HL-60 (cell line): ENCODE results near the gene LIPI.
"Not testable (repeated sequence)": the region's sequence is repeated elsewhere in the genome, so short reads cannot be mapped to it uniquely, and the experiment has no call there.

ENCODE experiments used
- DNase-seq, 2 experiments: peaks; one replicate each; pipeline ENCODE4 v3.0.0-alpha.2; 2010 to 2020; ENCODE audit warnings: low read depth in 1 of 2, low spot score in 1 of 2
- H3K27ac ChIP-seq: fragments of 250-450 bp; sonication (Bioruptor Pico); replicated peaks from 2 replicates; pipeline ENCODE4 v1.5.1; 2020; ENCODE audit warnings: mild to moderate bottlenecking, moderate library complexity
- H3K27me3 ChIP-seq: fragments of 250-450 bp; sonication (Bioruptor Pico); 2 replicates; pipeline ENCODE4 v1.5.1; 2021; ENCODE audit warnings: mild to moderate bottlenecking, moderate library complexity; ENCODE audit not compliant: insufficient read depth, poor library complexity, severe bottlenecking
- H3K4me3 ChIP-seq: replicated peaks from 2 replicates; pipeline ENCODE4 v1.5.1; 2011; ENCODE audit warnings: mild to moderate bottlenecking, control low read depth, low read length; ENCODE audit not compliant: insufficient read depth
- CTCF ChIP-seq: IDR thresholded peaks from one replicate; pipeline ENCODE4 v1.5.1; 2011; ENCODE audit warnings: low read length, control low read depth, inconsistent platforms; ENCODE audit not compliant: insufficient read depth
- GABPA ChIP-seq: IDR thresholded peaks from 2 replicates; pipeline ENCODE4 v1.6.1; 2012; ENCODE audit warnings: low read depth
- POLR2AphosphoS5 ChIP-seq: IDR thresholded peaks from 2 replicates; pipeline ENCODE4 v1.6.1; 2012; ENCODE audit warnings: low read depth
- SPI1 ChIP-seq: IDR thresholded peaks from 2 replicates; pipeline ENCODE4 v1.6.1; 2012; ENCODE audit warnings: low read depth, mild to moderate bottlenecking, borderline replicate concordance
- TF ChIP-seq, protein P1 (sequence below): IDR thresholded peaks from 2 replicates; pipeline ENCODE4 v1.6.1; 2012; ENCODE audit warnings: low read depth; ENCODE audit not compliant: insufficient replicate concordance

Gene LIPI

GRCh38 chr21:14206222-14206621, 4.5 kb downstream of the LIPI start:
- Histone ChIP-seq H3K27me3 (no peaks in the 10 kb centered on the region), H3K4me3 (no peak overlapping the region), H3K27ac (no peak overlapping the region)
- DNase-seq, result no peak
- TF ChIP-seq CTCF, result no peak
- TF ChIP-seq, protein P1, sequence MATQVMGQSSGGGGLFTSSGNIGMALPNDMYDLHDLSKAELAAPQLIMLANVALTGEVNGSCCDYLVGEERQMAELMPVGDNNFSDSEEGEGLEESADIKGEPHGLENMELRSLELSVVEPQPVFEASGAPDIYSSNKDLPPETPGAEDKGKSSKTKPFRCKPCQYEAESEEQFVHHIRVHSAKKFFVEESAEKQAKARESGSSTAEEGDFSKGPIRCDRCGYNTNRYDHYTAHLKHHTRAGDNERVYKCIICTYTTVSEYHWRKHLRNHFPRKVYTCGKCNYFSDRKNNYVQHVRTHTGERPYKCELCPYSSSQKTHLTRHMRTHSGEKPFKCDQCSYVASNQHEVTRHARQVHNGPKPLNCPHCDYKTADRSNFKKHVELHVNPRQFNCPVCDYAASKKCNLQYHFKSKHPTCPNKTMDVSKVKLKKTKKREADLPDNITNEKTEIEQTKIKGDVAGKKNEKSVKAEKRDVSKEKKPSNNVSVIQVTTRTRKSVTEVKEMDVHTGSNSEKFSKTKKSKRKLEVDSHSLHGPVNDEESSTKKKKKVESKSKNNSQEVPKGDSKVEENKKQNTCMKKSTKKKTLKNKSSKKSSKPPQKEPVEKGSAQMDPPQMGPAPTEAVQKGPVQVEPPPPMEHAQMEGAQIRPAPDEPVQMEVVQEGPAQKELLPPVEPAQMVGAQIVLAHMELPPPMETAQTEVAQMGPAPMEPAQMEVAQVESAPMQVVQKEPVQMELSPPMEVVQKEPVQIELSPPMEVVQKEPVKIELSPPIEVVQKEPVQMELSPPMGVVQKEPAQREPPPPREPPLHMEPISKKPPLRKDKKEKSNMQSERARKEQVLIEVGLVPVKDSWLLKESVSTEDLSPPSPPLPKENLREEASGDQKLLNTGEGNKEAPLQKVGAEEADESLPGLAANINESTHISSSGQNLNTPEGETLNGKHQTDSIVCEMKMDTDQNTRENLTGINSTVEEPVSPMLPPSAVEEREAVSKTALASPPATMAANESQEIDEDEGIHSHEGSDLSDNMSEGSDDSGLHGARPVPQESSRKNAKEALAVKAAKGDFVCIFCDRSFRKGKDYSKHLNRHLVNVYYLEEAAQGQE, result no peak
- no peak for TF ChIP-seq GABPA

GRCh38 chr21:14166463-14167223, 44.1 kb downstream of the LIPI start:
- DNase-seq, H3K27ac ChIP-seq, H3K27me3 ChIP-seq, H3K4me3 ChIP-seq: not testable (repeated sequence)

DNA sequence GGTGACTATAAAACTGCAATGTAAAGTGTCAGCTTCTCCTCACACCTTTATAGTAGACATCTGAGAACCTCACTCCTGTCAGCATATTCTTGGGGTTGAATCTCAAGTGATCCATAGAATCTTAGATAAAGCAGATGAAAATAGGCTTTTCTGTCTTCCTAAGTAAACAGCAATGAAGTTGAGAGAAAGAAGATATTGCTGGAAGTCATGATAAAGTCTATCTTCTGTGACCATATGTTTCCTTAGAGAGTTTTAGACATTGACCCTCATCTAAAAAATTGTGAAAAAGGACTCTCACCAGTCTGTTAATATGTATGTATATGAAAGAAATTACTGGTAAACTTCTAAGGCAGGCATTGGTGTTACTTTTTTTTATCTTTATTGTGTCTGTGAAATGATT, 66.8 kb downstream of the LIPI start:
- H3K4me3 ChIP-seq, result no peak overlapping the region
- no peak overlapping the region for H3K27ac ChIP-seq
- DNase-seq, result no peak
- no peaks in the 10 kb centered on the region for H3K27me3 ChIP-seq
- TF ChIP-seq POLR2AphosphoS5 (no peak), GABPA (no peak), SPI1 (no peak), CTCF (no peak)
- TF ChIP-seq, protein P1, result no peak

- Histone ChIP-seq H3K27me3 (no peaks in the 10 kb centered on the region), H3K4me3 (no peak overlapping the region), H3K27ac (no peak overlapping the region)
- no peak for DNase-seq
- no peak for TF ChIP-seq CTCF
- TF ChIP-seq, protein P1, result no peak
- no peak for TF ChIP-seq GABPA
- no peak for TF ChIP-seq SPI1
- no peak for TF ChIP-seq POLR2AphosphoS5
Observed at GRCh38 chr21:14124266-14124665, 86.5 kb downstream of the LIPI start.
